IPS-11a (cell line): Measurements from ENCODE around the gene TCHH.
"Not testable (repeated sequence)": the region's sequence is repeated elsewhere in the genome, so short reads cannot be mapped to it uniquely, and the experiment has no call there.

ENCODE experiments used
- H3K4me3 ChIP-seq: one replicate; pipeline ENCODE4 v1.5.1; 2013; ENCODE audit warnings: low read depth, low read length, control low read depth

The TCHH gene, protein sequence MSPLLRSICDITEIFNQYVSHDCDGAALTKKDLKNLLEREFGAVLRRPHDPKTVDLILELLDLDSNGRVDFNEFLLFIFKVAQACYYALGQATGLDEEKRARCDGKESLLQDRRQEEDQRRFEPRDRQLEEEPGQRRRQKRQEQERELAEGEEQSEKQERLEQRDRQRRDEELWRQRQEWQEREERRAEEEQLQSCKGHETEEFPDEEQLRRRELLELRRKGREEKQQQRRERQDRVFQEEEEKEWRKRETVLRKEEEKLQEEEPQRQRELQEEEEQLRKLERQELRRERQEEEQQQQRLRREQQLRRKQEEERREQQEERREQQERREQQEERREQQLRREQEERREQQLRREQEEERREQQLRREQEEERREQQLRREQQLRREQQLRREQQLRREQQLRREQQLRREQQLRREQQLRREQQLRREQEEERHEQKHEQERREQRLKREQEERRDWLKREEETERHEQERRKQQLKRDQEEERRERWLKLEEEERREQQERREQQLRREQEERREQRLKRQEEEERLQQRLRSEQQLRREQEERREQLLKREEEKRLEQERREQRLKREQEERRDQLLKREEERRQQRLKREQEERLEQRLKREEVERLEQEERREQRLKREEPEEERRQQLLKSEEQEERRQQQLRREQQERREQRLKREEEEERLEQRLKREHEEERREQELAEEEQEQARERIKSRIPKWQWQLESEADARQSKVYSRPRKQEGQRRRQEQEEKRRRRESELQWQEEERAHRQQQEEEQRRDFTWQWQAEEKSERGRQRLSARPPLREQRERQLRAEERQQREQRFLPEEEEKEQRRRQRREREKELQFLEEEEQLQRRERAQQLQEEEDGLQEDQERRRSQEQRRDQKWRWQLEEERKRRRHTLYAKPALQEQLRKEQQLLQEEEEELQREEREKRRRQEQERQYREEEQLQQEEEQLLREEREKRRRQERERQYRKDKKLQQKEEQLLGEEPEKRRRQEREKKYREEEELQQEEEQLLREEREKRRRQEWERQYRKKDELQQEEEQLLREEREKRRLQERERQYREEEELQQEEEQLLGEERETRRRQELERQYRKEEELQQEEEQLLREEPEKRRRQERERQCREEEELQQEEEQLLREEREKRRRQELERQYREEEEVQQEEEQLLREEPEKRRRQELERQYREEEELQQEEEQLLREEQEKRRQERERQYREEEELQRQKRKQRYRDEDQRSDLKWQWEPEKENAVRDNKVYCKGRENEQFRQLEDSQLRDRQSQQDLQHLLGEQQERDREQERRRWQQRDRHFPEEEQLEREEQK (N-terminal part only)

DNA sequence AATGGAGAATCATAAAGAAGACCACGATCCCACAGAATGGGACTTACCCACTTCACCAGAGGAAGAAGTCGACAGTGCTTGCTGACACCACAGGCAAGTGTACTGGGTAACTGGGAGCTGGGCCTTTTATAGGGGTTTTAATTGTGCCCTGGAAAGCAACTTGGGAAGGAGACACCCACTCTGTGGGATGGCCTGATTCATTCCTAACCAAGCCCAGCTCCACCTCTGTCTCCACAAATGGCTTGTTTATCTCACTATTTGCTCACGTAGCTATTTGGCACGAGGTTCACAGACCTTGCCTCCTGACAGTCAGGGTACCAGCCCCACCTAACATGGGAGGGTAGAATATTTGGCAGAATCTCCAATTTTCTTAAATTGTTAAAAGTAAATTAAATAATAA lies at the start of gene TCHH:
Gene TCHH, minus strand, starts transcription at position 101 of the 400 bp plus-strand sequence. CDS start 1,364 bp downstream, outside the sequence.
- H3K4me3 ChIP-seq: no peak within 1 kb of the TSS

DNA sequence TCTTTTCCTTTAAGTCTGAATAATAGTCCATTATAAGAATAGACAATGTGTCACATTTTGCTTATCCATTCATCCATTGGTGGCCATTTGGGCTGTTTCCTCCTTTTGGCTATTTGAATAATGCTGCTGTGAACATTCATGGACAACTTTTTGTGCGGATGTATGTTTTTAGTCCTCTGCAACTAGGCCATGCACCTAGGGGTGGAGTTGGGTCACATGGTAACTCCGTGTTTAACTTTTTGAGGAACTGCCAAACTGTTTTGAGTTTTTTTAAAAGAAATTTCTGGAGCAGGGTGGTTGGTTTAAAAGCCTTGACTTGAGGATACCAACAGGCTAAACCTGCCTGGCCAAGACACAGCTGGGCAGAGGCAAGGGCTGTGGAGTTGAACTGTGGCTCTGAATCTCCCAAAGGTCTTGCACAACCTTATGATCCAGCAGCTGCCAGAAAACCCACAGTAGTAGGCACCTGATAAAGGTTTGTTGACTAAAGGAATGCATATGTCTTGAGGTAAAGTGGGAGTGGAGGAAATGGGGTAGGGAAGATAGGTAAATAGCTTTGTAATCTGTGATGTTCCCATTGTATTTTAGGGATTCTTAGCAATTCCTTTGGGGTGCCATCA lies 49.4 kb upstream of the TCHH start:
- H3K4me3 ChIP-seq: no peak overlapping the region

DNA sequence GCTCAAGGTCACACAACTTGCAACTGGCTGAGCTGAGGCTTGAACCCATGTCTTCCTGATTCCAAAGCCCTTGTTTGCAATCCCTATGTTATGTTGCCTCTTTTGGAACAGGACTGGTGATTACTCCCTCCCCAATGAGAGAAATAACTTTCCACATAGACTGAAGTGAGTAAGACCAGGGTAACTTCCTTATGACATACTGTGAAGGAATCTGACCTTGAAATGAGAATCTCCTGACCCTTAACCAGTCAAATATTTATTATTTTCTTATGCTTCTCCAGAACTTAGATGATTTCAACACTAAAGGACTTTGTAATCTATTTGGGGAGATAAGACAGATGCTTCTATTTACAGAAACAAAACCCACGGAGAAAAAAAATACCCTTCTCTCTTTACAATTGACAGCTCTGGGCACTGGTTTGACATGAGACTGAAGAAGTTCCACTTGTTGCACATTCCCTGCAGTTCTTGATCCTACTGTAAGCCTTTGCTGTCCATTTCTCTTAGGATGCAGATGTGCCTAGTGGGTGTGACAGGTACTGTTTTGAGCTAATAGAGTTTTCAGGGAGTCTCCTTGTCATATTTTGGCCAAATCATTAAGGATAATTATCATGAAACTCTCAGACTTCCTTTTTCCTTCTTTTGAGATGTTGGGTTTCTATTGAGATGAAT lies 47.7 kb upstream of the TCHH start:
- H3K4me3 ChIP-seq: no peak overlapping the region

DNA sequence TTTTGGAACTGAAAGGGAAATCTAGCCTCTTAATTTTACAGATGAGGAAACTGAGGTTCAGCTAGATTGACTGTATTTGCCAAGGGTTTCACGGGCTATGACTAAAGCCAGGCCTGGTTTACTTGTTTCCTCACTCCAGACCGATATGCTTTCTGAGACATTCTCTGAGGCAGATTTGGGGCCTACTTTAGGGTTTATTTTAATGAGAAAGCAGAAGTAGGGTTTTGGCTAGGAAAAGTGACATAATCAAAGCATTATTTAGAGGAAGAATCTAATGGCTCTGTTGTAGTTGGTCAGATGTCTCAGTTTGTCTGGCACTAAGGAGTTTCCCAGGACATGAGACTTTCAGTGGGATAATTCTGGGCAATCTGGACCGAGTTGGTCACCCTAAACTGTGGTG lies 45.3 kb upstream of the TCHH start:
- no peak overlapping the region for H3K4me3 ChIP-seq

DNA sequence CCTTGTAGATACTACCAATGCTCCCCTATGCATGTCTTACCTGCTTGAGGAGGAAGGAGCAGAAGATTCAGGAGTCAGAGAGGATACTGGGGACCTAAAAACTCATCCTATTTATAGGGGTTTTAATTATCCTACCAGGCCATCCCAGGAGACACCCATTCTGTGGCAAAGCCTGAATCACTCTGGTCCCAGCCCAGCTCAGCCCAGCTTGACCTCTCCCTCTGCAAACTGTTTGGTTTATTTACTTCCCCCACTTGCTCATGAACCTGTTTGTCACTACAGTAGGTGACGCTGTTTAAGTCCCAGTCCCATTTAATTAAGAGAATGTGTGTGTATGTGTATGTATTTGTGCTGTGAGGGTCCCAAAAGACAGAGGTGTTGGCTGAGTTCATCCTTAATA lies 43.9 kb upstream of the TCHH start, which contains the start of gene RPTN:
Gene RPTN, minus strand, starts transcription at position 85 of the 400 bp plus-strand sequence. CDS start 1,339 bp downstream, outside the sequence.
- H3K4me3 ChIP-seq: no peak within 1 kb of the TSS

DNA sequence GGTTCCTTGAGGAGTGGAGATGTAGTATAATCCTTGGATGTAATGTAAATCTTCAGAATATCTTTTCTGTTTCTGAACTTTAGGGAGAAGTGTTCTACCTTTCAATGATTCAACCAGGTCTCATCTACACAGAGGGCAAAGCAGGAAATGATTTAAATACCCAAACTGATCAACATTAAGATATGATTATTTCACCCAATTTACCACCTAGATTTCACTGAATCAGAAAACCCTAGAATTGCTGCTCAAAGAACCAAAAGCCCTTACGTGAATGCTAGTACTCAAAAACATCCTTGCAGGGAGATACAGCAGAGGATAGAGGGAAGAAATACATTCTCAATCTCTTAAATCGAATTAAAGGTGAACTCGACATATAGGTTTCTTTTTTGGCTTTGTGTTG lies 38.8 kb upstream of the TCHH start:
- no peak overlapping the region for H3K4me3 ChIP-seq

DNA sequence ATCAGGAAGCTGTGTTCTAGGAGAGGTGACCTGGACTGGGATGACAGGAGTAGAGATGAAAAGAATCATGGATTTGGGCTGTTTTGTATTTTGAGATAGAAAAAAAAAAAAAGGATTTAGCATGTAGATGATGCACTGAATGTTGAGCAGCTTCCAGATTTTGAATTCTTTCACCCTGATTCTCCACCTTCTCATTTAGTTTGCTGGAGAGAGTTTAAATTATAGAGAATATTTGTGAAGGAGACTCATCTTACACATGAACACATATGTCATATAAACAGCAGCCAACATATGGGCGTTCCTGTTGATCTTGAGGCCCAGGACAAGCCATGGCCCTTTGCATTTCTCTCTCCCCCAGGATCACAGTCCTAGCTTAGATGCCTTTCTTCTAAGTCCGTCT lies 36.4 kb upstream of the TCHH start:
- no peak overlapping the region for H3K4me3 ChIP-seq

DNA sequence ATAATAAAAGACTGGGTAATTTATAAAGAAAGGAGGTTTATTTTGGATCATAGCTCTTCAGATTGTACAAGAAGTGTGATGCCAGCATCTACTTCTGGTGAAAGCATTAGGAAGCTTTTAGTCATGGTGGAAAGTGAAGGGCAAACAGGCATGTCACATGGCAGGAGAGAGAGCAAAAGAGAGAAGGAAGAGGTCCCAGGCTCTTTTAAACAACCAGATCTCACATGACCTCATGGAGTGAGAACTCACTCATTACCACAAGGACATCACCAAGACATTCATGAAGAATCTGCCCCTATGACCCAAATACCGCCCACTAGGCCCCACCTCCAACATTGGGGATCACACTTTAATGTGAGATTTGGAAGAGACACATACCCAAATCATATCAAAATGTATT lies 33.7 kb upstream of the TCHH start:
- H3K4me3 ChIP-seq: no peak overlapping the region

DNA sequence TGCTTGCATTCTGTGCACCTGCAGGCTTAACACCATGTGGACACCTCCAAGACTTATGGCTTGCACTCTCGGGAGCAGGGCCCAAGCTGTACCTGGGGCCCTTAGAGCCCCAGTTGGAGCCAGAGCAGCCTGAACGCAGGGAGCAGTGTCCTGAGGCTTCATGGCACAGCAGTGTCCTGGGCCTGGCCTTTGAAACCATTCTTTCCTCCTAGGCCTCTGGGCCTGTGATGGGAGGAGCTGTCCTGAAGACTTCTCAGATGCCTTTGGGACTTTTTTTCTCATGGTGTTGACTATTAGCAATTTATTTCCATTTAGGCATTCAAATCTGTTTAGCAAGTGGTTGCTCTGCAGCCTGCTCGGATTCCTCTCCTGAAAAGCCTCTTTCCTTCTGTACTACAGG lies 32.8 kb upstream of the TCHH start:
- no peak overlapping the region for H3K4me3 ChIP-seq

DNA sequence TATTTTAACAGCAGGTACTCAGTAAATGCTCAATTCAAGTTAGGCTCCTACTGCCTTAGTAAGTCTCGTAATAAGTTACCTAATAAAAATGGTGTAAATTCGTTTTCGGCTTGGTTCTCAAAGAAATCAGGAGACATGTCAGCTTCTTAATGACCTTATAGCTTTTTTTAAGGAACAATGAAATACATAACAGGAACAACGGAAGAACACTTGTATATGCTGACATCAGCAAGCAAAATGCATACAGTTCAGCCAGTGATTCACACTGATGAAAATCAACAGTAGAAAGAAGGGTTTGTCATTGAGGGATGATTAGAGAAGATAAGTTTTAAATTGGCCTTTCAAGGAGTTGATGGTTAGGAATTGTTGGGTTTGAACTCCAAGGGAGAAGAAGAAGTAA lies 30.5 kb upstream of the TCHH start:
- H3K4me3 ChIP-seq: no peak overlapping the region

DNA sequence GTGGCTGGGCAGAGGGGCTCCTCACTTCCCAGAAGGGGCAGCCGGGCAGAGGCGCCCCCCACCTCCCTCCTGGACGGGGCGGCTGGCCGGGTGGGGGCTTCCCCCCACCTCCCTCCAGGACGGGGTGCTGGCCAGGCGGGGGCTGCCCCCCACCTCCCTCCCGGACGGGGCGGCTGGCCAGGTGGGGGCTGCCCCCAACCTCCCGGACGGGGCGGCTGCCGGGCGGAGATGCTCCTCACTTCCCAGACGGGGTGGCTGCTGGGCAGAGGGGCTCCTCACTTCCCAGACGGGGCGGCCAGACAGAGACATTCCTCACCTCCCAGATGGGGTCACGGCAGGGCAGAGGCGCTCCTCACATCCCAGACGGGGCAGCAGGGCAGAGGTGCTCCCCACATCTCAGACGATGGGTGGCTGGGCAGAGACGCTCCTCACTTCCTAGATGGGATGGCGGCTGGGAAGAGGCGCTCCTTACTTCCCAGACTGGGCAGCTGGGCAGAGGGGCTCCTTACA lies 29.5 kb upstream of the TCHH start:
- not testable (repeated sequence) for H3K4me3 ChIP-seq

DNA sequence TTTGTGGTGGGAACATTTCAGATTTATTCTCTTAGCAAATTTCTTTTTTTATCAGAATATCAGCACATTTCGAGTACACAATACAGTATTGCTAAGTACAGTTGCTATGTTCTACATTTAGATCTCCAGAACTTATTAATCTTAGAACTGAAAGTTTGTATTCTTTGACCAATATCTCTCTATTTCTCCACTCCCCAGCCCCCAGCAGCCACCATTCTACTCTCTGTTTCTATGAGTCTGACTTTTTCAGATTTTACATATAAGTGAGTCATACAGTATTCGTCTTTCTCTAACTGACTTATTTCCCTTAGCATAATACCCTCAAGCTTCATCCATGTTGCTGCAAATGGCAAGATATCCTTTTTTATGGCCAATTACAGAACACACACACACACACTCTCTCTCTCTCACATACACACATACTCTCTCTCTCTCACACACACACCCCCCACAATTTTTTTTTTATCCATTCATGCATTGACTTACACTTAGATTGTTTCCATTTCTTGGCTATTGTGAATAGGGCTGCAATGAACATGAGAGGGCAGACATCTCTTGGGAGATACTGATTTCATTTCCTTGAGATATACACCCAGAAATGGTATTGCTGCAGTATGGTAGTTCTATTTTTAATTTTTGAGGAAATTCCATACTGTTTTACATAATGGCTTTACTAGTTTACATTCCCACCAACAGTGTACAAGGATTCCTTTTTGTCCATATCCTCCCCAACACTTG lies 28.1 kb upstream of the TCHH start:
- H3K4me3 ChIP-seq: no peak overlapping the region

DNA sequence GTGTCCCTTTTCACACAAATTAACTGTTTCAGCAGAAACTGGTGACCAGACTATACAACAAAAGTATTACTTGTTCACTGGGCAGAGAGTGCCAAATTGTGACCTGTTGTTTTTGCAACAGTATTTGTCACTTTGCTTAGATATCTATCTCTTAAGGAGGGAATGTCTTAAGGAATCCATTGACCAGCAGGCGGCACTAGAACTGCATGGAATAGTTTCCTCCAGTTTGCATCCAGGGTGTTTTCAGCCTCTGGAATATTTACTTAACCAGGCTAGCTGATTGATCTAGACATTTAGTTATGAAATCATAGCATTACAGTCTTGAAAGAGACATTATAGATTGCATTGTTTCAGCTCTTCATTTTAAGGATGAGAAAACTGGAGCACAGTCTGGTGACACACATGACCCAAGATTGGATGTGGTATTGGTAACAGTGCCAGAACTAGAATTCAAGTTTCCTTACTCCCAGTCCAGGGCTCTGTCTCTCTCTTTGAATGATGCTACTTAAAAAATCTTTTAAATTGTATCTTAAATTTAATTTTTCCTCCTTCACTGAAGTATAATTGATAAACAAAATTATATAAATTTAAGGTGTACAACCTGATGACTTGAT lies 26.8 kb upstream of the TCHH start:
- H3K4me3 ChIP-seq: no peak overlapping the region

DNA sequence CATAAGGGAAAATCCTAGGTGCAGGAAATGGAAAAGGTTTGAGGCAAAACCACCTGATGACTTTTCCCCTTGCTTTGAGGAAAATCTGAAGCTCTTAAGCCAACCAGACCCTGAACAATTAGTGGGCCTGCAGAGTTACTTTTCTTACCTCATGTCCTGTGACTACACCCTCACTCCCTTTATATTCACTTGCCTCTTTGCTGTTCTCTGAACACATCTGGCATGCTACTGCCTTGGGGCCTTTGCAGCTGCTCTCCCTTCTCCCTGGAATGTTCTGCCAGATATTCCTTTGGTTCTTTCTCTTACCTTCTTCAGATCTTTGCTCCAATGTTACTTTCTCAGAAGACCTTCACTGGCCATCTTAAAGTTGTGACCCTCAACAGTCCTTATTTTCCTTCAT lies 22.0 kb upstream of the TCHH start:
- no peak overlapping the region for H3K4me3 ChIP-seq

DNA sequence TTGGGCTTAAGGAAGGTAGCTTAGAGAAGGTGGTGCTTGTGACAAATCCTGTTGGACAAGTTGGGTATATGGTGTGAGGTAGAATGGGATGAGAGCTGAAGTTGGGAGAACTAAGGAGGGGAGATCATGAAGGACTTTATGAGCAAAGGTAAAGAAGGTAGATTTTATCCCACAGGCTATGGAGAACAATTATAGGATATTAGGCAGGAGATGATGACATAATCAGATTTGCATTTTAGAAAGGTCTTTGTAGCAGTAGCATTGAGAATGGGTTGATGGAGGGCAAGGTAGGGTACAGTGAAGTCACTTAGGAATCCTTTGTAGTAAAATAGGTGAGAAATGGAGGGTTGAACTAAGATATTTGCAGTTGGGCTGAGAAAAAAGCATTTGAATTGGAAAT lies 14.9 kb upstream of the TCHH start:
- H3K4me3 ChIP-seq: no peak overlapping the region

DNA sequence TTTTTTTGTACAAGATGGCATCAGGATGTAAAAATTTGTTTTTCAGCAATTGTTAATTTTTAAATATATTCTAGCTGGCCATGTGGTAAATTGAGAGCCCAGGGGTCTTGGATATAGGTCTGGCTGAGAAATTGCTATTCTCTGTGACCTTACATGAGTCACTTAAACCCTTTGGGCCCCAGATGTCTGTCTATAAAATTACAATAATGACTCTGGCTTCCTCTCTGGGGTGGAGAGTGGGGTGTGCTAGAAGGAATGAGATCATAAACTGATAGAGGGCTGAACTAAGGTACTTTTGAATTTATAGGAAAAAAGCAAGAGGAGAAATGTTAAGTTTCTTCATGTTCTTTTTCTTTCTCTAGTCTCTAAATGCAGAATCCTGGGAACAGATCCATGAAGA lies 12.4 kb upstream of the TCHH start:
- no peak overlapping the region for H3K4me3 ChIP-seq

DNA sequence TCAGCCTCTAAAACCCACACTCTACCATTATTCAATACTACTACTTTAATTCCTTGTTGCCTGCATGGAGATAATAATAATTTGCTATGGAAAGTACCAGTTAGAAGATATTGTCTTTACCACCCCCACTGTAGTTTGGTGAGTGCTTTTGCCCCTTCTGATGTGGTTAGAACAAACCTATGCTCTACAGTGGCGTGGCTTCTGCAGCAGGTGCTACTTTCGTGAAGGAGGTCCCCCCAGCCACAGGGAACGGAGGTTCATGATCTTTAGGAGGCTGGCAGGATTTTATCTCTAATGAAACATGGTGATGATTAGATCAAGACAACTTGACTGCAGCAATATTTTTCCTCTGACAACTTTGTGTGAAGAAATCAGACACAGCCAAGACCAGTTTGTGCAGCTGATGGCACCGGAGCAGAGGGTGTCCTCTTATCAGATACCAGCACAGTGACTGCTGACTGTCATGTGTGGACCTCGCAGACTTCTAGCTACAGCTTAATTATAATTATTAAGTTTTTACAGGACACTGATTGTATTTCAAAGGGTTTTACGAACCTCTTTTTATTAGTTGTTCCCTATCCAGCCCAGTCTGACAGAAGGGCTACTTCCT lies 10.7 kb upstream of the TCHH start:
- no peak overlapping the region for H3K4me3 ChIP-seq

DNA sequence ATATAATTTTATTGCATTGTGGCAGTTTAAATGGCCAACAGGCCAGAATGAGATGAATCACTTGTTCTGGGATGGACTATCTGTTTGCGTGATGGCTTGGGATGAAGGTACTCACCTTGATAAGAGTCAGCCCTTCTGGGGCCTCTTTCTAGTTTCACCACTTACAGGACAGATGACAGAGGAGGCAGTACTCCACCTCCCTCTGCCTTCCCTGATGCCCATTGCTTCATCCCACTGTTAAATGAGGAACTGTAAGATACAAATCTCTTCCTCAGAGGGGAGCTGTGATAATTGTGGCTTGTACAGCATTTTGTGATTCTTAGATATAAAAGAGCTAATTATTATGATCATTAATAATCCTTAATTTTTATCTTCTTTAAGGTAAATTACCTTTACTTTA lies 3.7 kb upstream of the TCHH start:
- no peak overlapping the region for H3K4me3 ChIP-seq
